Large intestine (tissue), 3 donors: ENCODE measurements around the gene BTBD17. TPM values are rescaled to one million over a fixed set of nuclear protein-coding genes. Genes with fewer than 3 reads are reported as not detected.

ENCODE experiments used
- DNase-seq, 2 donors: peaks; one replicate each; pipeline versions ENCODE4 v3.0.0 to v3.0.0-alpha.2; 2013
- H3K27ac ChIP-seq: one replicate; pipeline ENCODE4 v1.5.1; 2013; ENCODE audit warnings: low read length
- H3K27me3 ChIP-seq: 2 replicates; pipeline ENCODE4 v1.6.1; 2013; ENCODE audit warnings: low read length; ENCODE audit not compliant: control insufficient read depth, insufficient read depth
- H3K36me3 ChIP-seq: 2 replicates; pipeline ENCODE4 v1.6.1; 2013; ENCODE audit warnings: low read length; ENCODE audit not compliant: control insufficient read depth, insufficient read depth
- H3K4me1 ChIP-seq: one replicate; pipeline ENCODE4 v1.6.1; 2013; ENCODE audit warnings: low read length; ENCODE audit not compliant: control insufficient read depth, insufficient read depth
- H3K4me3 ChIP-seq: one replicate; pipeline ENCODE4 v1.5.1; 2013; ENCODE audit warnings: low read length
- H3K9me3 ChIP-seq: one replicate; pipeline ENCODE4 v1.6.1; 2013; ENCODE audit warnings: mild to moderate bottlenecking, low read depth, low read length, moderate library complexity; ENCODE audit not compliant: control insufficient read depth
- WGBS: methylation state at CpG from one replicate; pipeline ENCODE4 v1.1.5; 2013; ENCODE audit warnings: low lambda C conversion rate; ENCODE audit not compliant: insufficient coverage; 5-methylcytosine and 5-hydroxymethylcytosine counted together
- polyA plus RNA-seq: library from polyadenylated mRNA; unstranded; fragments of 120-200 nt; gene quantifications from one replicate; pipeline ENCODE4 v1.2.1, GENCODE V29; 2013

The BTBD17 gene
- polyA plus RNA-seq, 1 donor = 1.1 TPM

- DNase-seq = no peak
- Histone ChIP-seq H3K4me1 (peaks cover 8% of the 10 kb centered on the region), H3K27me3 (no peaks in the 10 kb centered on the region), H3K9me3 (peaks cover 3% of the 10 kb centered on the region), H3K36me3 (no peaks in the 10 kb centered on the region), H3K4me3 (no peak overlapping the region), H3K27ac (no peak overlapping the region)
- WGBS = no CpG with 5 or more reads among the region's 9 CpGs
Observed at GRCh38 chr17:74372426-74372825, 10.8 kb upstream of the BTBD17 start.

- WGBS = no CpG with 5 or more reads among the region's 26 CpGs
- H3K9me3 ChIP-seq = peaks cover 3% of the 10 kb centered on the region
- H3K36me3 ChIP-seq = no peaks in the 10 kb centered on the region
- no peaks in the 10 kb centered on the region for H3K27me3 ChIP-seq
- no peak overlapping the region for H3K4me3 ChIP-seq
- DNase-seq = no peak
- peaks cover 8% of the 10 kb centered on the region for H3K4me1 ChIP-seq
- no peak overlapping the region for H3K27ac ChIP-seq
Observed at GRCh38 chr17:74371653-74372147, 10.0 kb upstream of the BTBD17 start.

GRCh38 chr17:74369665-74370490, 8.2 kb upstream of the BTBD17 start:
- peaks cover 3% of the 10 kb centered on the region for H3K9me3 ChIP-seq
- H3K4me1 ChIP-seq = peaks cover 8% of the 10 kb centered on the region
- no peak overlapping the region for H3K27ac ChIP-seq
- no peak for DNase-seq
- H3K27me3 ChIP-seq = no peaks in the 10 kb centered on the region
- H3K4me3 ChIP-seq = no peak overlapping the region
- no peaks in the 10 kb centered on the region for H3K36me3 ChIP-seq
- no CpG with 5 or more reads among the region's 17 CpGs for WGBS

- no peaks in the 10 kb centered on the region for H3K36me3 ChIP-seq
- no CpG with 5 or more reads among the region's 10 CpGs for WGBS
Observed at GRCh38 chr17:74369221-74369620, 7.6 kb upstream of the BTBD17 start.

GRCh38 chr17:74368341-74369081, 6.8 kb upstream of the BTBD17 start:
- WGBS = no CpG with 5 or more reads among the region's 14 CpGs
- peaks cover 3% of the 10 kb centered on the region for H3K9me3 ChIP-seq
- peaks cover under 1% of the 10 kb centered on the region for H3K4me1 ChIP-seq
- no peak for DNase-seq
- no peak overlapping the region for H3K4me3 ChIP-seq
- no peak overlapping the region for H3K27ac ChIP-seq
- H3K27me3 ChIP-seq = no peaks in the 10 kb centered on the region
- no peaks in the 10 kb centered on the region for H3K36me3 ChIP-seq

More at GRCh38 chr17:74369221-74369620, 7.6 kb upstream of the BTBD17 start:
- Histone ChIP-seq H3K9me3 (peaks cover 3% of the 10 kb centered on the region), H3K27me3 (no peaks in the 10 kb centered on the region), H3K4me3 (no peak overlapping the region), H3K27ac (no peak overlapping the region), H3K4me1 (peaks cover 6% of the 10 kb centered on the region)
- no peak for DNase-seq

- Histone ChIP-seq H3K9me3 (peaks cover 3% of the 10 kb centered on the region), H3K4me1 (no peaks in the 10 kb centered on the region), H3K27me3 (peaks cover 5% of the 10 kb centered on the region), H3K4me3 (no peak within 1 kb of the TSS), H3K27ac (no peak within 1 kb of the TSS), H3K36me3 (no peaks in the 10 kb centered on the region)
- no peak for DNase-seq
- WGBS = no CpG with 5 or more reads among the region's 5 CpGs
Observed at GRCh38 chr17:74367206-74367605, 5.5 kb upstream of the BTBD17 start, which contains the start of gene GPR142. Gene GPR142, plus strand, starts transcription at chr17:74367506. Its CDS starts 2,035 bp downstream, at chr17:74369541.

- H3K9me3 ChIP-seq = no peaks in the 10 kb centered on the region
- no peak for DNase-seq
- no peak overlapping the region for H3K4me3 ChIP-seq
- peaks cover 37% of the 10 kb centered on the region for H3K27me3 ChIP-seq
- no peaks in the 10 kb centered on the region for H3K4me1 ChIP-seq
- no CpG with 5 or more reads among the region's 14 CpGs for WGBS
- no peak overlapping the region for H3K27ac ChIP-seq
- no peaks in the 10 kb centered on the region for H3K36me3 ChIP-seq
Observed at GRCh38 chr17:74362810-74363498, 1.3 kb upstream of the BTBD17 start.

GRCh38 chr17:74362069-74362405, 369 bp upstream of the BTBD17 start:
- Histone ChIP-seq H3K27me3 (peaks cover 45% of the 10 kb centered on the region), H3K9me3 (no peaks in the 10 kb centered on the region), H3K4me3 (no peak overlapping the region), H3K4me1 (no peaks in the 10 kb centered on the region), H3K36me3 (no peaks in the 10 kb centered on the region), H3K27ac (no peak overlapping the region)
- no CpG with 5 or more reads among the region's 9 CpGs for WGBS
- no peak for DNase-seq

- H3K4me3 ChIP-seq = no peak overlapping the region
- H3K27me3 ChIP-seq = peaks cover 52% of the 10 kb centered on the region
- no CpG with 5 or more reads among the region's 7 CpGs for WGBS
Observed at GRCh38 chr17:74360899-74361229, 804 bp downstream of the BTBD17 start.

GRCh38 chr17:74359916-74360315, 1.8 kb downstream of the BTBD17 start:
- no peak for DNase-seq
- H3K36me3 ChIP-seq = no peaks in the 10 kb centered on the region
- no peaks in the 10 kb centered on the region for H3K4me1 ChIP-seq
- peaks cover 61% of the 10 kb centered on the region for H3K27me3 ChIP-seq
- no peaks in the 10 kb centered on the region for H3K9me3 ChIP-seq
- H3K4me3 ChIP-seq = no peak overlapping the region
- WGBS = no CpG with 5 or more reads among the region's 22 CpGs
- H3K27ac ChIP-seq = no peak overlapping the region

More at GRCh38 chr17:74360899-74361229, 804 bp downstream of the BTBD17 start:
- Histone ChIP-seq H3K4me1 (no peaks in the 10 kb centered on the region), H3K27ac (no peak overlapping the region), H3K36me3 (no peaks in the 10 kb centered on the region), H3K9me3 (no peaks in the 10 kb centered on the region)
- DNase-seq = no peak
